Psoas muscle (tissue), 8 donors: ENCODE measurements around the gene POLR3GL. TPM values are rescaled to one million over a fixed set of nuclear protein-coding genes. Genes with fewer than 3 reads are reported as not detected.

Experiments
- ATAC-seq, 4 donors: fragments of 200-7000 bp; cut with Tn5 transposase; one replicate each; pipeline ENCODE4 v1.9.1; 2020; ENCODE audit warnings: moderate library complexity in 3 of 4, mild to moderate bottlenecking in 2 of 4
- DNase-seq, 2 donors: peaks; one replicate each; pipeline ENCODE4 v3.0.0-alpha.2; 2020
- H3K27ac ChIP-seq: fragments of 200-600 bp; one replicate; pipeline ENCODE4 v1.8.0; 2022
- H3K27me3 ChIP-seq, 3 donors: fragments of 200-600 bp in 1 of 3; one replicate each; pipeline versions ENCODE4 v1.6.1 to v1.8.0; 2013 to 2022; ENCODE audit warnings: low read length in 2 of 3, mild to moderate bottlenecking in 2 of 3, moderate library complexity in 1 of 3; ENCODE audit not compliant: insufficient read depth in 3 of 3
- H3K36me3 ChIP-seq, 2 donors: fragments of 200-600 bp in 1 of 2; one replicate each; pipeline versions ENCODE4 v1.6.1 to v1.8.0; 2013 to 2022; ENCODE audit warnings: low read depth in 1 of 2, mild to moderate bottlenecking in 1 of 2, moderate library complexity in 1 of 2; ENCODE audit not compliant: insufficient read depth in 1 of 2
- H3K4me1 ChIP-seq: fragments of 200-600 bp; one replicate; pipeline ENCODE4 v1.8.0; 2022
- H3K4me3 ChIP-seq: fragments of 200-600 bp; one replicate; pipeline ENCODE4 v1.8.0; 2022; ENCODE audit warnings: mild to moderate bottlenecking
- H3K9me3 ChIP-seq: fragments of 200-600 bp; one replicate; pipeline ENCODE4 v1.8.0; 2022
- CTCF ChIP-seq: fragments of 200-600 bp; IDR thresholded peaks from one replicate; pipeline ENCODE4 v1.8.0; 2022; ENCODE audit warnings: antibody characterized with exemption
- WGBS, 3 donors: extraction: QIAGEN DNeasy Blood & Tissue Kit; methylation state at CpG; one replicate each; pipeline versions ENCODE4 v1.1.6 to v1.1.7; 2013; 5-methylcytosine and 5-hydroxymethylcytosine counted together
- intact Hi-C, 2 donors: fragments of 100-400 bp; cut with DNase I; formaldehyde crosslinking; loops; one replicate each; pipeline versions ENCODE4 v1.11.0 to v1.14.2; 2022
- polyA plus RNA-seq, 3 donors: library from polyadenylated mRNA; stranded (reverse); fragments of 200-250 nt; gene quantifications; one replicate each; pipeline ENCODE4 v1.2.3, GENCODE V29; 2013
- total RNA-seq, 4 donors: library from RNA; stranded (reverse); fragmentation: NEBNext Ultra II Directional in 2 of 4; extraction: Animal tissue kit (Norgen Biotek cat#: 25700) in 2 of 4; gene quantifications; one replicate each; pipeline versions ENCODE4 v1.2.1 to v1.2.4, GENCODE V29; 2021 to 2023
- donor health status: healthy with polysubstance abuse.
- donor health status: DM: no; HTN: no; CAD: no; lungs with moderate emphysema.
- donor health status: Bipolar disorder and iron deficiency.
- donor health status: healthy.
- donor health status: DM: yes; HTN: yes; CAD: no.
- donor health status: DM: no; HTN: no; CAD: no.
- donor health status: DM: no; HTN: no; CAD: no.
- donor health status: DM: yes; HTN: yes; CAD: no.

Gene POLR3GL
- total and polyA plus RNA-seq, 7 donors: 30.5 to 139 (median 59.9) TPM

GRCh38 chr1:146013559-146013922, 49.1 kb downstream of the POLR3GL start:
- 75 to 85% (median 76%) methylated on average over 6 of the region's 6 CpGs for WGBS, 3 donors
- ATAC-seq: peak in 3 of 4 donors; percentile 6 to 25 (median 14)
- DNase-seq: no peak
- Histone ChIP-seq H3K9me3 (no peaks in the 10 kb centered on the region), H3K4me3 (no peak overlapping the region), H3K4me1 (peaks cover 30% of the 10 kb centered on the region), H3K36me3 (peaks cover 0 to 14% of the 10 kb centered on the region in 2 donors), H3K27ac (peak overlapping the region; percentile 26), H3K27me3 (no peaks in the 10 kb centered on the region)
- intact Hi-C loops: loop anchor here (1.0 to 5.0 kb wide), 6 partner anchors 37 to 168 kb away; partner anchors contain the start of genes NUDT17 (in 2 of the 2) and PEX11B (in 2 of the 2)
- TF ChIP-seq CTCF: no peak

GRCh38 chr1:146016891-146017290, 52.4 kb downstream of the POLR3GL start:
- 22 to 46% (median 24%) methylated on average over 1 of the region's 1 CpG for WGBS, 3 donors
- Histone ChIP-seq H3K36me3 (peaks cover 0 to 14% of the 10 kb centered on the region in 2 donors), H3K4me3 (no peak overlapping the region), H3K9me3 (no peaks in the 10 kb centered on the region), H3K27ac (peak overlapping the region; percentile 94), H3K4me1 (peaks cover 31% of the 10 kb centered on the region), H3K27me3 (no peaks in the 10 kb centered on the region)
- intact Hi-C loops: no loop called here
- ATAC-seq (no peak), DNase-seq (no peak)
- TF ChIP-seq CTCF: no peak

- intact Hi-C loops: loop anchor here in 1 of 2 donors (2.0 kb wide), 1 partner anchor 15 kb away; no protein-coding TSS in a partner anchor
- peak overlapping the region; percentile 94 for H3K27ac ChIP-seq
- H3K4me1 ChIP-seq: peaks cover 24% of the 10 kb centered on the region
- H3K4me3 ChIP-seq: peak overlapping the region; percentile 72
- H3K36me3 ChIP-seq: peaks cover 0 to 14% of the 10 kb centered on the region in 2 donors
- H3K9me3 ChIP-seq: no peaks in the 10 kb centered on the region
- ATAC-seq (peak; percentile 42 to 57 (median 50)), DNase-seq (peak; percentile 49 to 74)
- 5 to 9% (median 8%) methylated on average over 38 to 43 of the region's 43 CpGs for WGBS, 3 donors
- TF ChIP-seq CTCF: no peak
- H3K27me3 ChIP-seq: no peaks in the 10 kb centered on the region
Observed at GRCh38 chr1:146019231-146020057, 55.0 kb downstream of the POLR3GL start.

GRCh38 chr1:146020058-146021049, 55.9 kb downstream of the POLR3GL start:
- ATAC-seq (peak; percentile 60 to 71 (median 62)), DNase-seq (no peak)

More at GRCh38 chr1:146020058-146021049, 55.9 kb downstream of the POLR3GL start:
- Histone ChIP-seq H3K27me3 (no peaks in the 10 kb centered on the region), H3K36me3 (peaks cover 0 to 14% of the 10 kb centered on the region in 2 donors), H3K4me1 (peaks cover 32% of the 10 kb centered on the region), H3K4me3 (peak overlapping the region; percentile 72), H3K27ac (peak overlapping the region; percentile 94), H3K9me3 (no peaks in the 10 kb centered on the region)
- intact Hi-C loops: no loop called here
- TF ChIP-seq CTCF: peak; percentile 11
- 43 to 57% (median 43%) methylated on average over 4 of the region's 4 CpGs for WGBS, 3 donors
